ENCODE results near the gene GNE. TPM values are rescaled to one million over a fixed set of nuclear protein-coding genes. Genes with fewer than 3 reads are reported as not detected.
A peak's percentile ranks its signal among the peaks of the same experiment; 100 is the strongest.
"Not testable (repeated sequence)": the region's sequence is repeated elsewhere in the genome, so short reads cannot be mapped to it uniquely, and the experiment has no call there.

Gene GNE
- 14.7 and 16.7 TPM in 2 replicates for polyA plus RNA-seq (2011; rRNA removed)
- polyA minus RNA-seq (2011; rRNA and poly(A)+ RNA removed): 19.6 and 21.1 TPM in 2 replicates

GRCh38 chr9:36258208-36258995, at the start of gene GNE:
Gene GNE, minus strand, starts transcription at chr9:36258448. Its CDS starts 9,093 bp downstream, at chr9:36249355.
- no peaks in the 10 kb centered on the region for H3K27me3 ChIP-seq (ENCODE audit: control insufficient read depth, insufficient read depth, low read length)
- H3K4me3 ChIP-seq (ENCODE audit: low read depth, low read length): peak within 1 kb of the TSS; percentile 73
- no peak for TF ChIP-seq CTCF (IDR thresholded peaks at IDR 0.05; ENCODE audit: insufficient read depth, low read depth, low read length)
- ChIA-PET CTCF (interaction anchor here (0.6 to 2.5 kb wide), 6 partner anchors 9 to 70 kb away, joined by 3 to 15 read pairs (median 3); no protein-coding TSS in a partner anchor), POLR2A (interaction anchor here (0.7 to 1.1 kb wide), 2 partner anchors 19 to 81 kb away, joined by 6 to 13 read pairs; no protein-coding TSS in a partner anchor)
- H3K36me3 ChIP-seq (ENCODE audit: control insufficient read depth, insufficient read depth, low read length): no peaks in the 10 kb centered on the region
- DNase-seq (ENCODE audit: low read depth): peak; percentile 67

GRCh38 chr9:36306471-36307306, 48.4 kb upstream of the GNE start:
- Histone ChIP-seq H3K27me3 (ENCODE audit: control insufficient read depth, insufficient read depth, low read length) (no peaks in the 10 kb centered on the region), H3K36me3 (ENCODE audit: control insufficient read depth, insufficient read depth, low read length) (no peaks in the 10 kb centered on the region), H3K4me3 (ENCODE audit: low read depth, low read length) (no peak overlapping the region)
- CTCF ChIA-PET: interaction anchor here (0.6 to 1.6 kb wide), 3 partner anchors 12 to 204 kb away, joined by 3 to 5 read pairs (median 3); no protein-coding TSS in a partner anchor
- TF ChIP-seq CTCF (IDR thresholded peaks at IDR 0.05; ENCODE audit: insufficient read depth, low read depth, low read length): no peak
- DNase-seq (ENCODE audit: low read depth): no peak
- POLR2A ChIA-PET: no interaction called here

GRCh38 chr9:36304366-36304765, 46.1 kb upstream of the GNE start:
- CTCF ChIA-PET: interaction anchor here (0.6 kb wide), 2 partner anchors 114 to 358 kb away, joined by 3 to 5 read pairs; partner anchors contain the start of gene CLTA
- H3K36me3 ChIP-seq (ENCODE audit: control insufficient read depth, insufficient read depth, low read length); POLR2A ChIA-PET; H3K4me3 ChIP-seq (ENCODE audit: low read depth, low read length); H3K27me3 ChIP-seq (ENCODE audit: control insufficient read depth, insufficient read depth, low read length); DNase-seq (ENCODE audit: low read depth): not testable (repeated sequence)

GRCh38 chr9:36301227-36301626, 43.0 kb upstream of the GNE start:
- H3K4me3 ChIP-seq (ENCODE audit: low read depth, low read length): no peak overlapping the region
- no peak for DNase-seq (ENCODE audit: low read depth)
- POLR2A ChIA-PET: no interaction called here
- no peak for TF ChIP-seq CTCF (IDR thresholded peaks at IDR 0.05; ENCODE audit: insufficient read depth, low read depth, low read length)
- H3K36me3 ChIP-seq (ENCODE audit: control insufficient read depth, insufficient read depth, low read length): no peaks in the 10 kb centered on the region
- no peaks in the 10 kb centered on the region for H3K27me3 ChIP-seq (ENCODE audit: control insufficient read depth, insufficient read depth, low read length)
- CTCF ChIA-PET: no interaction called here

- CTCF ChIA-PET: no interaction called here
- Histone ChIP-seq H3K27me3 (ENCODE audit: control insufficient read depth, insufficient read depth, low read length) (no peaks in the 10 kb centered on the region), H3K36me3 (ENCODE audit: control insufficient read depth, insufficient read depth, low read length) (no peaks in the 10 kb centered on the region), H3K4me3 (ENCODE audit: low read depth, low read length) (no peak overlapping the region)
- POLR2A ChIA-PET: no interaction called here
- peak; percentile 41 for DNase-seq (ENCODE audit: low read depth)
- TF ChIP-seq CTCF (IDR thresholded peaks at IDR 0.05; ENCODE audit: insufficient read depth, low read depth, low read length): no peak
These were observed 40.3 kb upstream of the GNE start for GRCh38 chr9:36298566-36298965.

Data from BJ (cell line).